ENCODE results near the gene ZMIZ1. TPM values are rescaled to one million over a fixed set of nuclear protein-coding genes. Genes with fewer than 3 reads are reported as not detected.
"Not testable (repeated sequence)": the region's sequence is repeated elsewhere in the genome, so short reads cannot be mapped to it uniquely, and the experiment has no call there.

The ZMIZ1 gene
- total RNA-seq, 1 experiment from 2014 or later = 22.8 TPM

DNA sequence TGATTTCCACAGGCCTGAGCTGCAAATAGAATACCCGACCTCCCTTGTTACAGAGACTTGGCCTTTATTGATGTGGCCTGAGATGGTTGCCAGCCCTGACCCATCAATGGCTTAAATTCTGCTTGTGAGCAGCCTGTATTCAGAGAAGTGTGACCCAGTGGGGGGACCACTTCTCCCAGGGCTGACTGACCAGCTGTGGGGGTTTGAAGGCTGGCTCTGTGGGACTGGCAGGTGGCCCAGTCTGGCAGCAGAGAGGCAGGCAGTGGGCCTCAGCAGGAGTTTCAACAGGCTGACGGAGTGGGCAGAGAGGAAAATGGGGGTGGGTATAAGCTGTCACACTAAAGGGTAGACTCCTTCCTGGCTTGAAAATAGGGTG is 266.3 kb downstream of the ZMIZ1 start:
- no peak for DNase-seq (ENCODE audit: low read depth)

DNA sequence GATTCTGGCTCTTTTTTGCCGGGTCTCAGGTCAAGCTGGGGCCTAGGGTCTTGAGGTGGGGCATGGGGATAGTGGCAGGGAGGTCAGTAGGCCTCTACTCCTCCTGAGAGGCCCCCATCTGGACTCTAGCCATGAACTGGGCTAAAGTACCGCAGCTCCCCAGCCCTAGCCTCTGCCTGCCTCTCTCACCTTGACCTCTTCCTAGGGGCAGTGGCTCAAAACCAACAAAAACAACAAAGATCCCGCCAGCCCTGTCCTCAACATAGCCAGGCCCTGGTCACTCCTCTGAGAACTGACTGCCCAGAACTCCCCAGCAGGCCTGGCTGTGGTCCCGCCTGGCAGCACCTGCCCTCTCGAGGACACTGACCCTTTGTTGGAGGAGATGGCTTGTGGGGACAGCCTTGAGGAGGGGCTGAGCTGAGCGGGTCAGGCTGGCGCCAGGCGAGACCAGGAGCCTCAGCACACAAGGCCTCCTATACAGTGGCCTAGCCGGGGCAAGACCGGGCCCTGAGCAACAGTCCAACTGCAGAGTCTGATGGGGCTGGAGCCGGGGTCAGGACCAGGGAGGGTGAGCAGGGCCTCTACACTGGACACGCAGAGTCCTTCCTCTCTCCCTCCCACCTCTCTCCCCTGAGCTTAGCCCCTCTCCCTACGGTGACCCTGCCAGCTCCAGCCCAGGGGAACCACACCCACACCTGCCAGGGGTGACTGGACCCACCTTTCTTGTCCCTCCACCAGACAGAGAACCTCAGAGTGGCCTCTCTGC is 266.9 kb downstream of the ZMIZ1 start:
- no peak for DNase-seq (ENCODE audit: low read depth)

DNA sequence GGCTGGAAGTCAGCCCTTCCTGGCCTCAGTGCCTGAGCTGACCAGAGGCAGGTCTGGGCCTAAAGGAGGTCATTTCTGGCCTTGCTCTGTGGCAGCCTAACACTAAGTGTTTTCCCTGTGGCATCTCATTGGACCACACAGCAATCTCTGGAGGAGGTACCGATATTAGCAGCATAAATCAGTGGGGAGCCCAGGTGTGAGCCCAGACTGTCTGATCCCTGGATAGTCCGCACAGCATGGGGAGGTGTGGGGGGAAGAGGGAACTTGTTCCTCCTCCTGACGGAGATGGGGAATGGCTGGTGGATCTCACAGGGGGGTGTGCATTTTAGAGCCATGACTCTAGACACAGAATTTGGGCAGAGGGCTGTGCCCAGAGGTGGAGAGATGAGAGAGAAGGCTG is 267.5 kb downstream of the ZMIZ1 start:
- DNase-seq (ENCODE audit: low read depth) = no peak

DNA sequence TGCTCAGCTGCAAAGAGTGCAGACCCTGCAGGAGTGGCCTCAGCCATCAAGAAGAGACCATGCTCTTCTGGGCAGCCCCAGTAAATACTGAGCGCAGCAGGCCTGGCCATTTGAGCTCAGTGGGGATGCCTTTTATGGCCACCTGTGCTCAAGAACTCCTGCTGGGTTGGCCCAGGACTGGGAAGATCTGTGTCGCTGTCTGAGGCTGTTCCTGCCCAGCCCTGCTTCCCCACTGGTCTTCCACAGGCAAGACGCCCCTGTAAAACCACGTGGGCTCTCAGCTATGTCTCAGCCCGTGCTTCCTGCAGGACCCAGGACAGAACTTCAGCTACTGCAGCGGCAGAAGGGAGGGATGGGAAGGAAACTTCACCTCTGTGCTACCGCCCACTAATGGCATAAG is 268.0 kb downstream of the ZMIZ1 start:
- no peak for DNase-seq (ENCODE audit: low read depth)

DNA sequence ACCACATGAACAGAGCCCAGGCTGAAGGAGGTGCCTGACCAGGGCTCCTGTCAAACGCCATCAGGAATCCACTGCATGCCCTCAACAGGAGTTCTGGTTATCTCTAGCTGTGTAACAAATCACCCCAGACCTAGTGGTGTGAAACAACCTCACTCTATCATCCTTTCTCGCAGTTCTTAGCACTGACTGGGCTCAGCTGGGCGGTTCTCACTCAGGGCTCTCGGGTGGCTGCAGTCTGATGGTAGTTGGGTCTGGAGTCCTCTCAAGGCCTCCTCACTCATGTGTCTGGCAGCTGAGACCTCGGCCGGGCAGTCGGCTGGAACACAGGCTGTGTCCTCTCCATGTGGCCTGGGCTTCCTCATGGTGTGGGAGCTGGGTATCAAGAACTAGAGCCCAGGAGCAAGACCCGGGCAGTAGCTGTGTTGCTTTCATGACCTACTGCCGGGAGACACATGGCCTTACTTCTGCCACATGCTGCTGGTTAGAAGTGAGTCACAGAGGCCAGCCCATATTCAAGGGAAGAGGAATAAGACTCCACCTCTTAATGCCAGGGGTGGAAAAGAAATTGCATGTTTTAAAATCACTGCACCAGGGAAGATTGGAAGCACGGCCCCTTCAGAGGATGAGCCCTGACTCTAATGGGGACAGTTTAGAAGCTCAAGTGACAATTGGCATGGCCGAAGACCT is 269.2 kb downstream of the ZMIZ1 start:
- DNase-seq (ENCODE audit: low read depth) = not testable (repeated sequence)

DNA sequence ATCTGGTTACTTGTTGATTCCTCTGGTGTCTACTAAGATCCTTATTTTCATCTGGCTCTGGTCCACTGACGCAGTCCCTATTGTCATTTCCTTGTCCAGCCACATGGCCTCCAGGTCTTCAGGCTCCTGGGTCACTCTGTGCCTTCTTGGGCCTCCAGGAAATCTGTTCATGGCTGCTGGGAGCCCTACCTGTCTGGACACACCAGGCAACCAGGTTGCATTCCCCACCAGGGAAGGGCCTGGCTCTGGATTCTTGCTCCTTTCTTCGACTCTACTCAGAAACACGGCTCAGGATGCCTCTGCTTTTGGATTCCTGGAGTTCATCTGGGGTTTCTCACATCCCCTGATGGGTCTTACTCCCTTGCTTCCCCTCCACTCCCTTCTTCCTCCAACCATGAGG is 270.5 kb downstream of the ZMIZ1 start:
- DNase-seq (ENCODE audit: low read depth) = no peak

DNA sequence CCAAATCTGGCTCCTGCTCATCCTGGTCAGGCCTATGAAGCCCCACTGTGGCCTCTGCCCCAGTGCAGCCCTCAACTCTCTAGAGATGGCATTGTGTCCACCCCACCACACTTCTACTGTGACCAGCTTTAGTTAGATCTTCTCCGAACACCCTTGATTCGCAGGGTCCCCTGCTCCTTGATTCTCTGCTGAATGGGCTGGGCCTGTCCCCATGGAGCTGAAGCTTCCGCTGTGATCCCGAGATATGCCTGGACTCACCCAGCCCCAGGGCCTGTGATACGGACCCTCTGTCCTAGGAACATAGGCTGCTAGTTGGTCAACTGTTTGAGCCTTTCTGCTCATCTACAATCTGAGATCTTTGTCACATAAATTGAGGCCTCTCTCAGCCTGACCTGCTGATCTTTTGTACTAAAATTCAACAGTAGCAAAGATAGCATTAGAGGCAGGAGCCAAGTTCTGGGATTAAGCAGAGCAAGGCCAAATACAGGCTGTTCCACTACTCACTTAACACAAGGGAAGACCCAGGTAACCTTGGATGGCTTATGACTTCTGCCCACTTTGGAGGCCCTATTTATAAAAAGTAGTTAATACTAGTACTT is 272.0 kb downstream of the ZMIZ1 start:
- no peak for DNase-seq (ENCODE audit: low read depth)

DNA sequence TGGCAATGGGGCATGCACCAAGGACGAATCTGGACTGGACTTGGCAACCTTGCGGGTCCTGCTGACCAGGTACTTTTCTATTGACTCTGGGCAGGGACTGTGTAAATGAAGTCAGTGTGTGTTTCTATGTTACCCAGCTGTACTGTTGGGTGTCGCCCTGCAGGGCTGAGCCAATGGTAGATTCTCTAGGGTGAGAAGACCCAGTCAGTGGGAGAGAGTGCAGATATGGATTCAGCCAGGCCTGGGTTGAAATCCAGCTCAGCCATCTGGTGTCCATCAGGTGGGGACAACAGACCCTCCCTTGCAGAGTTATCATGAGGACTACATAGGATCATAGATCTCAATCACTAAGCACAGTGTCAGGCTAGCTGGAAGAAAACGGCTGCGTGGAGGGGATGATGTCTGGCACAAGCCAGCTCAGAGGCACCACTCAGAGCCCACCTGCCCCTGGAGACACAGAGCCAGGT is 273.6 kb downstream of the ZMIZ1 start:
- DNase-seq (ENCODE audit: low read depth) = no peak

DNA sequence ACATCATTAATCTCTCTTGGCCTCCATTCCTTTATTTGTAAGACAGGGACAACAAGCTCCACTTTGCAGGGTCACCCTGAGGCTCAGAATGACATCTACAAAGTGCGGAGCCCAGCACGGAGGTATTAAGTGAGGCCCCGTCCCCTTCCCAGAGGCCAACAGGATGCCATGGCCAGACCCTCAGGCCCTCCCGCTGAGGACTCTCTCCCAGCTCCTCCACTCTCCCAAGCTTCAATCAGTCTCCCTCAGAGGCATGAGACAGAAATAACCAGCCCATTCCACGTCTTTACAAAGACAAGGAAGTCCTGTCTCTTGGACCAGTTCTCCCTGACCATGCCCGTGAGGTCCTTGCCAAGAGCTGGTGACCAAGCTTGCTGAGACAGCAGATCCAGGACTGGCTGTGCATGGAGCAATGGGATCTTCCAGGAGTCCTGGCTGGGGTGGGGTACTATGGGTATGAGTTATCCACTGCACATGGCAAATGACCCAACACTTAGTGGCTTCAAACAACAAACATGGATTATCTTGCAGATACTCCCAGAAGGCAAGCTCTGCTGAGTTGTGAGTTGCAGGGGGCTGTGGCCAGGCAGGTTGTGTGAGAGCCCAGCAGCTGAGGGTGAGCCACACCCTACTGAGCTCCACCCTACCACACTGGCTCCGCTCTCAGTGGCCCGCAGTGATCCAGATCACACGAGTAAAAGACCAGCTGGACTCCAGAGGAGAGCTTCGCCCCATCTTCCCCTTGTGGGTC is 274.2 kb downstream of the ZMIZ1 start:
- DNase-seq (ENCODE audit: low read depth) = no peak

DNA sequence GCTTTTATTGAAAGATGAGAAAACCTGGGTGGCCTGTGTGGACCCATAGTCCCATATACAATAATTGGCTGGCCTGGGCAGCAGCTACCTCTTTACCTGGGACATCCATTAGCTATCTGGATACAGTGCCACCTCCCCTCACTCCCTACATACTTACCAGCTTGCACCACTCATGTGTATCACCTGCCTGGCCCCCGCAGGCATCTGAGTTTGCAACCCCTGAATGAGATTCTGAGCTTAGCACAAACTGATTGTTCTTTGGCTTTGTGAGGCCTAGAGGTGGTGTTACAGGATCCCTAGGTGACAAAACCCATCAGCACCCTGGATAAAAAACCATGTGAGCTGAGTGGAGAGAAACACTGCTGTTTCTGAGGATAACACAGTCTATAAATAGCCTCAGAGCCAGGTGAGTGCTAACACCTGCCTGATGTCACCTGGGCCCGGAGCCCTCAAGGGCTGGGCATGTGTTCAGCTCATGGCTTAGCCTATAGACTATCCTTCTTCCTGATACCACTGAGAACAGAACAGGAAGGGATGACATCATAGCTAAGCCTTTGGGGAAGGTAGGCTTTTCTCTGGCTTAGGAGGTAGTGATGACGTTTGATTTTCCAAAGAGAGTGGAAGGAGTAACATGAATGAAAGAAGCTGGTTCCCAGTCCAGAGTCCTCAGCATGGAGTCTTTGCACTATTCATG is 275.9 kb downstream of the ZMIZ1 start:
- no peak for DNase-seq (ENCODE audit: low read depth)

DNA sequence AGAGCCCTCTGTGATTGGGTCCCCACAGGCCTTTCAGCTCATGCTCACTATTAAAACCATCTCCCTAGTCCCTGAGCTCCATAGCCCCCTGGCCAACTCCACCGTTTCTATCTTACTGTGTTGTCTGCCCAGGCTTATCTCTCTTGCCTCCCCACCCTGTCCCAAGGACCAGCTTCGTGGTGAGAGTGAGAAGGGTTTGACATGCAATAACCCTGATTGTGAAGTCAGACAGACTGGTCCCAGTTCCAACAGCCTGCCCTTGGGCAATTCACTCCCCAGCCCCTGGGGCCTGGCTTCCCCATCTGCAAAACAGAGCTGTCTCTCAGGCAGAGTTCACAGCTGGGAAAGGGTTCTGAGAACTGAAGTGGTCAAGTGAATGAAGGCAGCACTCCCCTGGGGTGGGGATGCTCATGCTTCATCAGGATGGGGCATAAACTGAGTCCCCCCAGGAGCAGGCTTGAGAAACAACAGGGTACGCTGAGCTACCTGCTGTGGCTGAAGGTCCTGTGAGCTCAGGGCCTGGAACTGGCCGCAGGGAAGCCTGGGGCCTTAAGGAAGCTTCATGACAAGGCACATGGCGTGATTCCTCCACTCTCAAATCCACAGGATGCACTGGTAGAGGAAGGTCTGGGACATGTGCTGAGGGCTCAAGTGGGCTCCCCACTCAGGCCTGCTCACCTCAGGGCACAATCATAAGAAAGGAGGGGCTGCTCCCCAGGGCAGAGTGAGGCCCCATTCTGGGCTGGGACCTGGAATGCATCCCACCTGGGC is 276.7 kb downstream of the ZMIZ1 start:
- no peak for DNase-seq (ENCODE audit: low read depth)

DNA sequence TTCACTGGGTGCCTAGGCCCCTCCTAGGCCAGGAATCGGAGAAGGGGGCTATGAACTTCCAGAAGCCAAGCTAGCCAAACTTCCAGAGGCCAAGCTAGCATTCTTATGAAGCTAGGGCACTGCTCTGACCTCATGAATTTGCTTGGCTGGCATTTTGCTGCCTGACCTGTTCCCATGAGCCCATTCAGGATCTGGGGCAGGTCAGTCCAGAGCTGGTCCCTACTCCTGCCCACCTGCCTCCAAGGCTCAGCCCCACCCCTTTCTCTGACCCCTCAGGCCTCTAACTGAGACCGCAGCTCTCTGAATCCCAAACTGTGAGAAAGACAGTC is 277.2 kb downstream of the ZMIZ1 start:
- DNase-seq (ENCODE audit: low read depth) = no peak

DNA sequence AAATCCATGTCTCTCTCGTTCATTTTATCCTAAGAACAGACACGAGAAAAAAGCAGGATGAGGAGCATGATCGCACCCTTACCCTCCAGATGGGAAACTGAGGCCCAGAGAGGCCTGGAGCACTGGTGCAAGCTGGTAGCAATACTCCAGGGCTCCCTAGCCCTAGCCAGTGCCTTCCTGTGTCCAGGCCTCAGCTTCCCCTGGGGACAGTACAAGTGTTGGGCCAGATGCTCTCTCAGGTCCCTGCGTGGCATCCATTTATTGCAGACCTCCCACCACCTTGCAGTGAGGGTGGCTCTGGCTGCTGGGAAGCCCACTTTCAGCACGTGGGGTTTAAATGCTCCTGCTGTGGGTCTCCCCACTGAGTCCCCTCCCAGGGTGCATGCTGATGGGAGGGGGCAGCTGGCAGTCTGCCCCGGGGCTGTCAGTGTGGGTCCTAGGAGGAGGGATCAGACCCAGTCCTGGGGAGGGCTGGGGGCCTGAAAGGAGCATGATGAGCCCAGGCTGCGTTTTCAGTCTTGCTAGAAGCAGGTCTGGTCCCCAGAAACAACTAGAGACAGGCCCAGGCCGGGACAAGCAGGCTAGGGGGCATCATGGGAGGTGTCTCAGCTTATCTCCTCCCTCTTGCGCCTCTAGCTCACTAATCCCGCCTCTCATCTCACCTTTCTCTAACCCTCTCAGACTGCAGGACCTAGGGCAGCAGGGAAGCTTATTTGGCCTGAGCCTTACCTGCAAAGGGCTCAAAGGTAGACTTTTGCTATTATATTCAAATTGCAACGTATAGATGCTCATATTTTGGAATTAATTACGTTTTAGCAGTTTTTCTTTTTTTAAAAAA is 277.8 kb downstream of the ZMIZ1 start:
- DNase-seq (ENCODE audit: low read depth) = no peak

DNA sequence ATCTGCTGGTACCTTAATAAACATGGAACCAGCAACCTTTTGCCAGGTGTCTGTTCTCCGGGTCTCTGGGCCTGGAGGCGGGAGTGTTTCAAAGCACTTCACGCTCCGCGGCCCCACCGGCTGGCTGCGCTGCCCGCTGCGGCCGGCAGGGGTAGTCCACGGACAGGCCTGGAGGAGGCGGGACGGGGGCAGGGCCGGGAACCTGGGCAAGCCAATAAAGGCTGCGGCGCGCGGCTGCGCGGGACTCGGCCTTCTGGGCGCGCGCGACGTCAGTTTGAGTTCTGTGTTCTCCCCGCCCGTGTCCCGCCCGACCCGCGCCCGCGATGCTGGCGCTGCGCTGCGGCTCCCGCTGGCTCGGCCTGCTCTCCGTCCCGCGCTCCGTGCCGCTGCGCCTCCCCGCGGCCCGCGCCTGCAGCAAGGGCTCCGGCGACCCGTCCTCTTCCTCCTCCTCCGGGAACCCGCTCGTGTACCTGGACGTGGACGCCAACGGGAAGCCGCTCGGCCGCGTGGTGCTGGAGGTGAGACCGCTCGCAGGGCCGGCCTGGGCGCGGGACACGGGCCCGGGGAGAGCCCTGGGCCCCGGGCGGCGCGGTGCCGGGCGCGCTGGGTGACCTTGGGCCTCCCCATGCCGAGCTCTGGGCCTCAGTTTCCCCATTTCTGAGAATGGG is 278.6 kb downstream of the ZMIZ1 start, which contains the start of gene PPIF:
TSS of gene PPIF (plus strand) at position 244 of the 668 bp plus-strand sequence. CDS start at position 324, 80 bp downstream.
- DNase-seq (ENCODE audit: low read depth) = peak; percentile 88

DNA sequence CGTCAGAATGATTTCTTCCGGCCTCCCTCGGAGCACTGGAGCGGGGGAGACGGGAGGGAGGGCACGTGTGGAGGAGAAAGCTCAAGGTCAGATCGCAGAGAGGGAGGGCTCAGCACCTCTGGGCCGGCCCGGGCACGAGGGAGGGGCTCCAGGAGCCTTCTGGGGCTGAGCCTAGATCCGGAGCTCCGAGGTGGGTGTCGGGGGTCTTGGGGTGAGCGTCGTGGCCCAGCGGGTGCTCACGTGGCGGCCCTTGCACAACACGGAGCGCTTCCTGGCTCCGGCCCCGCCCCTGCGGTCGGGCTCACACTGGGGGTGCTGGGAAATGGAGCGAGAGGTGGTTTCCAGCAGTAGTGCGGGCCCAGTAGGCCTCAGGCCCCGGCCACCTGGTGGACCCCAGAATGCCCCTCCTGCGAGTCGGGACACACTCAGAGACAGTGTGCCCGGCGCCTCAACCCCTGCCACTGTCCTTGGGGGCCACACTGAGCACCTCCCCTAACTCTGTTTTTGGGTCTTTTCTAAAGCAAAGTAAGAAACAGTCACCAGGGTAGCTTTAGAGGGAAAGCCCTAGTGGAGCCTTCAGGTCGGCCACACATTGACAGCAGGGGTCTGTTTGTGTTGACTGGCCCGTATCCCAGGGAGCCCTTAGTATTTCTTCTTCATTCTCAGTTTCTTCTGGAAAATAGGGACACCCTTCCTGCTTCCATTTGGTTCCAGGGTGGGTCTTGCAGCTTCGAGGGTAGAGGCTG is 279.3 kb downstream of the ZMIZ1 start:
- peak; percentile 68 for DNase-seq (ENCODE audit: low read depth)

DNA sequence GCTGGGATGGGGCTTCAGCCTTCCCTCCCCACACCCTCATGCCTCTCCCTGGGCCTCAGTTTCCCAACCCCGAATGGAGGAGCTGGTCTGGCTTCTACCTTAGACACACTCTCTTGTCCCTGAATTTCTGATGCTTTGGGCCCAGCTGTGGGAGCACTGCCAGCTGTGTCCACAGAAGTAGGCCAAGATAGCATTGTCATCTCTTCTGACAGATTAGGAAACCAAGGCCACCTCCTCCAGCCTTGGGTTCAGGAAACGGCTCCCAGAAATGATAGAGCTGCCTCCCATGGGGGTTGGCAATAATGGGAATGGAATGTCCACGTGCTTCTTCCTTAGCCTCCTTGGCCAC is 279.8 kb downstream of the ZMIZ1 start:
- no peak for DNase-seq (ENCODE audit: low read depth)

DNA sequence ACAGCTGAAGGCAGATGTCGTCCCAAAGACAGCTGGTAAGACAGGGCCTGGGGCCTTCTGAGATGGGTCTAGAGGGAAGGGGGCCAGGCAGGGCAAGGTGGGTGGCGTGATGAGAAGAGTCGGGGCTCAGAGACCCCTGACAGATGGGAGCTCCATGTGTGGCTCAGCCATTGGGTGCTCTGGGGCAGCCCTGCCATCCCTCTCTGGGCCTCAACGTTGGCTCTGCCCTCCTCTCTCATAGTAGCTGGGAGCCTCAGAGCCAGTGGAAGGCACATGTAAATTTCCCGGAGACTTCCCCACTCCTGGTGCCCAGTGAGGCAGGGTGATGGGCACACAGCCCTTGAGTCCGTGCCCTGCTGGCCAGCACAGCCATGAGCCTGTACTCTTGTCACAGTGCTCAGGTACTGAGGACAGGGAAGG is 280.3 kb downstream of the ZMIZ1 start:
- DNase-seq (ENCODE audit: low read depth) = no peak

DNA sequence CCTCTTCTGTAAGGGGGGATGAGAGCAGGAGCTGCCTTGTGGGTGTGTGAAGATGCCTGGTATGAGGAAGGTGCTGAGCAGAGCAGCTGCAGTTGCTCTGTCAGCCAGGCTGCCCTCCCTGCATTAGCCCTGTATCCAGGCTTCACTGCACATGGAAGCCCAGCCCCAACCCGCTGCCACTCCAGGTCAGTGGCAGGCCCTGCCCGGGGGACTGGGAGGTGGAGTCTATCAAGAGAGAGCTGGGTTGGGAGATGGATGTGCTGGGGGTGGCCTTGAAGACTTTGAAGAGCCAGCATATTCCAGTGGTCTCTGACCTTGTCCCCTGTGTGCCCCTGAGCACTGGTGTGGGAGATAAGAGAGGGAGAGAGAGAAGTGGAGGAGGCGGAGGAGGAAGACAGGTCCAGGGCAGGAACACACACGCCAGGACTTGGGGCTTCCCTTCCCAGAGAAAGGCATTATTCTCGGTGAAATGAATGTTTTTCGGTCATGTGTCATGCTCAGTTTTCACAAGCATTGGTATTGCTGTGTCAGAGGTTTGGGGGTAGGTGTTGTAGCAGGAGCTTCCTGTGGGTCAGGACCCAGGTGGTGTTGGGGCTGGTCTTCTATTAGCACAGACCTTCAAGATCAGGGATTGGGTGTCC is 281.1 kb downstream of the ZMIZ1 start:
- no peak for DNase-seq (ENCODE audit: low read depth)
